Mesothelial cell of epicardium (in vitro differentiated cells): Measurements from ENCODE around the gene IARS2. TPM values are rescaled to one million over a fixed set of nuclear protein-coding genes. Genes with fewer than 3 reads are reported as not detected.
"Not testable (repeated sequence)": the region's sequence is repeated elsewhere in the genome, so short reads cannot be mapped to it uniquely, and the experiment has no call there.

Experiments
- DNase-seq, 2 experiments: peaks; one replicate each; pipeline ENCODE4 v3.0.0; 2021; ENCODE audit warnings: low spot score in 2 of 2; ENCODE audit not compliant: unreplicated experiment in 2 of 2
- H3K27ac Mint-ChIP-seq: 2 replicates; pipeline ENCODE4 v1.8.0; 2021; ENCODE audit warnings: mixed read lengths
- H3K27me3 Mint-ChIP-seq: 2 replicates; pipeline ENCODE4 v1.8.0; 2021; ENCODE audit warnings: low read depth, mixed read lengths
- H3K36me3 Mint-ChIP-seq: 2 replicates; pipeline ENCODE4 v1.8.0; 2021; ENCODE audit warnings: mixed read lengths
- H3K4me1 Mint-ChIP-seq: 2 replicates; pipeline ENCODE4 v1.8.0; 2021; ENCODE audit warnings: mixed read lengths
- H3K4me3 Mint-ChIP-seq: 2 replicates; pipeline ENCODE4 v1.8.0; 2021; ENCODE audit warnings: mild to moderate bottlenecking, moderate library complexity, mixed read lengths
- H3K9me3 Mint-ChIP-seq: 2 replicates; pipeline ENCODE4 v1.8.0; 2021; ENCODE audit warnings: mixed read lengths
- total RNA-seq: library from RNA; stranded (reverse); gene quantifications from 3 replicates; pipeline ENCODE4 v1.2.1, GENCODE V29; 2021
- TF ChIP-seq, protein P1 (sequence below): fragments of 200-600 bp; sonication (generic); IDR thresholded peaks from one replicate; pipeline ENCODE4 v1.5.0; 2021; ENCODE audit warnings: antibody characterized with exemption; ENCODE audit not compliant: unreplicated experiment

Gene IARS2
- total RNA-seq, 1 donor from 2014 or later = 60.4 TPM

DNA sequence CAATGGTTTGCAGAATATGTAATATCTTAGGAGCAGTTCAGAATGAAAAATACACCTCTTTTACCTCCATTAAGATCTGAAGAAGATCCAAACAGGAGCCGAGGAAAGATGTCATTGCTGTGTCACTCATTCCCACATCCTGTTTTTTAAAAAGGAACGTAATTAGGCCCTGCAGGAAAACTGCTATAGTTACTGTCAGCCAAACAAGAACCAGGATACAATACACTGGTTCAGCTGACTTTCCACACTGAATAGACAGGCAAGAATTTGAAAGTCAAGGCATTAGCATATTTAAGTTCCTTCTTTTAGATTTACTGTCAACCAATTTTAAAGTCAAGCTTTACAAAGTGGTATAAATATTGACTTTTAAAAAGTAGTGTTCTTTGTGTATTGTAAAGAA is 63.8 kb downstream of the IARS2 start:
- no peak for DNase-seq
- Mint-ChIP-seq H3K27ac (no peak overlapping the region), H3K27me3 (no peaks in the 10 kb centered on the region), H3K4me1 (no peaks in the 10 kb centered on the region), H3K4me3 (no peak overlapping the region), H3K9me3 (no peaks in the 10 kb centered on the region), H3K36me3 (peaks cover 37% of the 10 kb centered on the region)
- TF ChIP-seq, protein P1, sequence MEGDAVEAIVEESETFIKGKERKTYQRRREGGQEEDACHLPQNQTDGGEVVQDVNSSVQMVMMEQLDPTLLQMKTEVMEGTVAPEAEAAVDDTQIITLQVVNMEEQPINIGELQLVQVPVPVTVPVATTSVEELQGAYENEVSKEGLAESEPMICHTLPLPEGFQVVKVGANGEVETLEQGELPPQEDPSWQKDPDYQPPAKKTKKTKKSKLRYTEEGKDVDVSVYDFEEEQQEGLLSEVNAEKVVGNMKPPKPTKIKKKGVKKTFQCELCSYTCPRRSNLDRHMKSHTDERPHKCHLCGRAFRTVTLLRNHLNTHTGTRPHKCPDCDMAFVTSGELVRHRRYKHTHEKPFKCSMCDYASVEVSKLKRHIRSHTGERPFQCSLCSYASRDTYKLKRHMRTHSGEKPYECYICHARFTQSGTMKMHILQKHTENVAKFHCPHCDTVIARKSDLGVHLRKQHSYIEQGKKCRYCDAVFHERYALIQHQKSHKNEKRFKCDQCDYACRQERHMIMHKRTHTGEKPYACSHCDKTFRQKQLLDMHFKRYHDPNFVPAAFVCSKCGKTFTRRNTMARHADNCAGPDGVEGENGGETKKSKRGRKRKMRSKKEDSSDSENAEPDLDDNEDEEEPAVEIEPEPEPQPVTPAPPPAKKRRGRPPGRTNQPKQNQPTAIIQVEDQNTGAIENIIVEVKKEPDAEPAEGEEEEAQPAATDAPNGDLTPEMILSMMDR = no peak

DNA sequence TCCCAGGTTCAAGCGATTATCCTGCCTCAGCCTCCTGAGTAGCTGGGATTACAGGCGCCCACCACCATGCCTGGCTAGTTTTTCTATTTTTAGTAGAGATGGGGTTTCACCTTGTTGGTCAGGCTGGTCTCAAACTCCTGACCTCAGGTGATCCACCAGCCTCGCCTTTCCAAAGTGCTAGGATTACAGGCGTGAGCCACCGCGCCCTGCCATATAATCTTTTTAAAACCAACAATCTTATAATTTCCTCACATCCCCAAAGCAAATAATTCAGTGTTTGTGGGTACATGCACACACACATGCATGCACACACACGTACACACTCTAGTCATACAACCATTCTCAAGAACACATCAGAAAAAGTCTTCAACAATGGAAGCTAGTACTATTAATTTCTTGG is 64.6 kb downstream of the IARS2 start:
- H3K9me3 Mint-ChIP-seq, DNase-seq, H3K4me1 Mint-ChIP-seq, H3K27ac Mint-ChIP-seq, H3K4me3 Mint-ChIP-seq, H3K27me3 Mint-ChIP-seq: not testable (repeated sequence)
- H3K36me3 Mint-ChIP-seq = peaks cover 34% of the 10 kb centered on the region

DNA sequence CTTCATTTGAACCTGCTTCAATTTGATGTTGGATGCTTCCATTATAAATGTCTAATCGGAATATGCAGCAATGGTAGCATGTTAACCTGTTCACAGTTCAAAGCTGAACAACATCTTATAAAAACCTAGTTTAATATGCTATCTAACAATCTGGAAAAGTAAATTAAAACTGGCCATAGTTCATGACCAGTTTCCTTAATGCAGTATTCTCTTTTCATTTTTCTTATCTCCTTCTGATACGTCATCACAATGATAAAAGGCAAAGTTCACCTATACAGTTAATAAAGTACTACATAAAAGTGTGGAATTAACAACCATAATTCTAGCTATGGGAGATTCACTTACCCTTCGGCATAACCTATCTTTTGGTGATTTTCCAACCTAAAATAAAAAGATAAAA is 65.1 kb downstream of the IARS2 start:
- H3K9me3 Mint-ChIP-seq = no peaks in the 10 kb centered on the region
- H3K27me3 Mint-ChIP-seq = no peaks in the 10 kb centered on the region
- H3K4me3 Mint-ChIP-seq = no peak overlapping the region
- H3K36me3 Mint-ChIP-seq = peaks cover 31% of the 10 kb centered on the region
- H3K4me1 Mint-ChIP-seq = no peaks in the 10 kb centered on the region
- no peak overlapping the region for H3K27ac Mint-ChIP-seq
- DNase-seq = no peak
- TF ChIP-seq, protein P1 = no peak

DNA sequence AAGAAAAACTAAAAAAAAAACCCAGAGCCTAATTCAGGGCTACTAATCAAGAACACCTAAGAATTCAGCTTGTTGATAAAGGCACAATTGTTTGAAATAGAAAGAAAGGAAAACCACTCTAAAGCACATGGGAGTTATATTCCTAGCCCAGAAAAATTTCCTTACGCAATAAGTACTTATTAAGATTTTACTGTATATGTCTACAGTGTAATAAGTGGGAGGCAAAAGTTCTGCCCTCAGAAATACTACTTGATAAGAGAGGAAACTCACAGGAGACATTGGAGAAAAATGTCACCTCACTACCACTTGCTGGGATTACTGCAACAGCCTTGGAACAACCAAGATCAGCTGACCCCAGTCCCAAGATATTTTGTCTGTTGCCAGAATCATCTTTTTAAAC is 66.1 kb downstream of the IARS2 start:
- no peak overlapping the region for H3K27ac Mint-ChIP-seq
- no peaks in the 10 kb centered on the region for H3K4me1 Mint-ChIP-seq
- TF ChIP-seq, protein P1 = no peak
- no peak overlapping the region for H3K4me3 Mint-ChIP-seq
- no peaks in the 10 kb centered on the region for H3K27me3 Mint-ChIP-seq
- no peaks in the 10 kb centered on the region for H3K9me3 Mint-ChIP-seq
- no peak for DNase-seq
- H3K36me3 Mint-ChIP-seq = peaks cover 26% of the 10 kb centered on the region

DNA sequence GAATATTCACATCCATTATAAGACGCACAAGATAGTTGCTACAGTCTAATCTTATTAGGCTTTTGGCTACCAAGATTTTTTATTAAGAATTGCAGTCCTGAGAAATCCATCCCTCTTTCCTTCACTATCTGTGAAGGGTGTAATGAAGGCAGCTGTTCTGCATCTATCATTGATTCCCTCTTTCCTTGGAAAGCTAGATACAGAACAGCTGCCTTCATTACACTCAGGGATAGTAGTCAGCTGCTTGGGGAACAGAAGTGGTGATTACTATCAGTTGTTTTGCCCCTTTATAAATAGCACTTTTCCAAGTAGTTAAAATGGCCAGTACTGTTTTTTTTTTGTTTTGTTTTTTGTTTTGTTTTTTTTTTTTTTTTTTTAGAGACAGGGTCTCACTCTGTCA is 70.2 kb downstream of the IARS2 start:
- Mint-ChIP-seq H3K27me3 (no peaks in the 10 kb centered on the region), H3K27ac (no peak overlapping the region), H3K9me3 (peaks cover under 1% of the 10 kb centered on the region), H3K4me3 (no peak overlapping the region), H3K4me1 (no peaks in the 10 kb centered on the region), H3K36me3 (peaks cover 27% of the 10 kb centered on the region)
- TF ChIP-seq, protein P1 = no peak
- DNase-seq = no peak

DNA sequence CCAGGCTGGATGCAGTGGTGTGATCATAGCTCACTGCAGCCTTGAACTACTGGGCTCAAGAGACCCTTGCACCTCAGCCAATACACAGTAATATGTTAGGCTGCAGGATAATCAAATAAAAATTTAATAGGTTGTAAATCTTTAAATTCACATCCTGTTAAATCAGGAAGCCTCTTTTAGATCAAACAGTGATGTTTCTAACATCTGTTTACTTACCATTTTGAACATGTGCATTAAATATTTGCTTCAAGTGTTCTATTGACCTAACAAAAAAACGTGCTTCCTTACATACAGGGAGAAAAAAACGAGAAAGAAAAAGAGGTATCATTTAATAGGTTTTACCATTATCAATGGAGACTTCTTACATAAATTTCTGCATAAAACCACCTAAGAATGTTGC is 70.6 kb downstream of the IARS2 start:
- H3K4me1 Mint-ChIP-seq = no peaks in the 10 kb centered on the region
- no peak overlapping the region for H3K4me3 Mint-ChIP-seq
- H3K27me3 Mint-ChIP-seq = no peaks in the 10 kb centered on the region
- peaks cover 30% of the 10 kb centered on the region for H3K36me3 Mint-ChIP-seq
- no peak for DNase-seq
- peaks cover 4% of the 10 kb centered on the region for H3K9me3 Mint-ChIP-seq
- TF ChIP-seq, protein P1 = no peak
- H3K27ac Mint-ChIP-seq = no peak overlapping the region
